ENCODE data around the gene GCN1.

The GCN1 gene

GRCh38 chr12:120115692-120116440, 78.6 kb downstream of the GCN1 start:
- no peak for DNase-seq

GRCh38 chr12:120115066-120115465, 79.4 kb downstream of the GCN1 start:
- DNase-seq = no peak

GRCh38 chr12:120110550-120111501, 83.7 kb downstream of the GCN1 start:
- peak; percentile 26 for DNase-seq

GRCh38 chr12:120109570-120110267, 84.8 kb downstream of the GCN1 start:
- no peak for DNase-seq

- no peak for DNase-seq
Observed at GRCh38 chr12:120106151-120106550, 88.4 kb downstream of the GCN1 start.

GRCh38 chr12:120103371-120103770, 91.1 kb downstream of the GCN1 start:
- DNase-seq = no peak

GRCh38 chr12:120103044-120103338, 91.5 kb downstream of the GCN1 start:
- no peak for DNase-seq

- no peak for DNase-seq
Observed at GRCh38 chr12:120102189-120103043, 92.1 kb downstream of the GCN1 start.

GRCh38 chr12:120101617-120102016, 92.9 kb downstream of the GCN1 start:
- no peak for DNase-seq

- DNase-seq = no peak
Observed at GRCh38 chr12:120101182-120101581, 93.3 kb downstream of the GCN1 start.

- DNase-seq = no peak
Observed at GRCh38 chr12:120100630-120101029, 93.9 kb downstream of the GCN1 start.

GRCh38 chr12:120099738-120100137, 94.8 kb downstream of the GCN1 start:
- no peak for DNase-seq

GRCh38 chr12:120098756-120099470, 95.6 kb downstream of the GCN1 start:
- no peak for DNase-seq

- DNase-seq = no peak
Observed at GRCh38 chr12:120096671-120097202, 97.8 kb downstream of the GCN1 start.

- DNase-seq = no peak
Observed at GRCh38 chr12:120095736-120096135, 98.8 kb downstream of the GCN1 start.

- DNase-seq = no peak
Observed at GRCh38 chr12:120095331-120095730, 99.2 kb downstream of the GCN1 start.

- DNase-seq = no peak
Observed at GRCh38 chr12:120094485-120094884, 100.0 kb downstream of the GCN1 start.

GRCh38 chr12:120093592-120094355, 100.7 kb downstream of the GCN1 start:
- DNase-seq = no peak

- no peak for DNase-seq
Observed at GRCh38 chr12:120093336-120093591, 101.3 kb downstream of the GCN1 start.

GRCh38 chr12:120092551-120093335, 101.8 kb downstream of the GCN1 start:
- no peak for DNase-seq

All from activated gamma-delta T cell (primary cell).